Activated naive CD4-positive, alpha-beta T cell treated with anti-CD3 and anti-CD28 coated beads, Interleukin-2, amount 10 ng/mL, durations not matched to agents 7 days and 5 days (primary cell): Measurements from ENCODE around the gene KSR1.

Source experiments
- CTCF ChIA-PET: fragments of 350-600 bp; sonication (Branson Sonifier 250); formaldehyde crosslinking; loops from one replicate; lab custom pipeline; 2021; ENCODE audit warnings: antibody characterized with exemption; lab: Charles Lee
- DNase-seq: peaks from one replicate; pipeline ENCODE4 v3.0.0-alpha.2; 2020
- H3K27ac Mint-ChIP-seq: one replicate; pipeline ENCODE4 v1.8.0; 2021; ENCODE audit warnings: mild to moderate bottlenecking, moderate library complexity, mixed read lengths
- H3K27me3 Mint-ChIP-seq: one replicate; pipeline ENCODE4 v1.8.0; 2021; ENCODE audit warnings: mild to moderate bottlenecking, mixed read lengths
- H3K36me3 Mint-ChIP-seq: one replicate; pipeline ENCODE4 v1.8.0; 2021; ENCODE audit warnings: mixed read lengths
- H3K4me1 Mint-ChIP-seq: one replicate; pipeline ENCODE4 v1.8.0; 2021; ENCODE audit warnings: mixed read lengths
- H3K4me3 Mint-ChIP-seq: one replicate; pipeline ENCODE4 v1.8.0; 2021; ENCODE audit warnings: mild to moderate bottlenecking, moderate library complexity, mixed read lengths
- H3K9me3 Mint-ChIP-seq: one replicate; pipeline ENCODE4 v1.8.0; 2021; ENCODE audit warnings: mixed read lengths

Gene KSR1

DNA sequence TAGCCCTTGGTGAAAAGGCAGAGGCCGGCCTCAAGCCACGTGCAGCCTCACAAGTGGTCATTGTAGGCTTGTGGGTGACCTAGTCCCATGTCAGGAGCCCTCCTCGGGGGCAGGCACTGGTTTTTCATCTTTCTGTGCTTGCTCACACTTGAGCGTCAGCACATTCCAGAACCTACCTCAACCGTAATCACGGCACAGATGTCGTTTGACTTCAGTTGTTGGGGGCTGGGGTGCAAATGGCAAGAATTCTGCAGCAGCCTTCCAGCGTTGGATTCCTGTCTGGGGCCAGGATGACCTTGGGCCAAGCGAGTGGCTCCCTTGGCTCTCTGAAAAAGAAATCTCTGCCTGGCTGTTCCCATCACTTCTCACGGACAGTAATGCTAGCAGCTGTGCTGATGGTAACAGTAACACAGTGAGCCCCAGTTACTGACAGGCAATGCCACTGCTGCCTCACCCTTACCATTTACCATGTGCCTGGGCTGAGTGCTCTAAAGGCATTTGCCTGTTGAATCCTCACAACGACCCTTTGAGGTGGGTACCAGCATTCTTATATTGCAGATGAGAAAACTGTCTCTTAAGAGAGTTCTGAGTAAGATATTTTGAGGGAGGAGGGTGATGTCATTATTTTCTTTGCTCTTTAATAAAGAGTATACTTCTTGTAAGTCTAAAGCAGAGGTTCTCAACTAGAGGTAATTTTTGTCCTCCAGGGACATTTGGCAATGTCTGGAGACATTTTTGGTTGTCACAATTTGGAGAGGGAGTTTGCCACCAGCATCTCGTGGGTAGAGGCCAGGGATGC, 46.5 kb downstream of the KSR1 start:
- H3K27ac Mint-ChIP-seq, result no peak overlapping the region
- peaks cover 14% of the 10 kb centered on the region for H3K9me3 Mint-ChIP-seq
- H3K27me3 Mint-ChIP-seq, result no peaks in the 10 kb centered on the region
- DNase-seq, result no peak
- H3K36me3 Mint-ChIP-seq, result peaks cover 38% of the 10 kb centered on the region
- no peak overlapping the region for H3K4me3 Mint-ChIP-seq
- peaks cover 13% of the 10 kb centered on the region for H3K4me1 Mint-ChIP-seq
- CTCF ChIA-PET, result no interaction called here

DNA sequence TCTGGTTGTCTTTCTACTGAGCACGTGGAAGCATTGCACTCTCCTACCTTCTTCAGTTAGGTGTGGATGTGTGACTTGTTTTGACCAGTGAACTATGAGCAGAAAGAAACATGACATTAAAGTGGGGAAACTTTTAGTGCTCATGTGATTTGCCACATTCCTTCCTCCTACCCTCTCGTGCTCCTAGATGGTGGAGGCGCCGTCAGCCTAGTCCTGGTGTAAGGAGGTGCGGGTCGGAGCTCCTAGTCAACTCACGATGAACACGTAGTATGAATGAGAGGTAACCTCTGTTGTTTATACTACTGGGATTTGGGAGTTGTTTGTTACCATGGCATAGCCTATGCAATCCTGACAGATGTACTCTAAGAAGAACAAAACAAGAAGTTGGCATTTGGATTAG, 47.4 kb downstream of the KSR1 start:
- Mint-ChIP-seq H3K36me3 (peaks cover 35% of the 10 kb centered on the region), H3K27ac (no peak overlapping the region), H3K4me3 (no peak overlapping the region), H3K27me3 (no peaks in the 10 kb centered on the region), H3K9me3 (peaks cover 14% of the 10 kb centered on the region), H3K4me1 (peaks cover 13% of the 10 kb centered on the region)
- no peak for DNase-seq
- CTCF ChIA-PET, result no interaction called here

DNA sequence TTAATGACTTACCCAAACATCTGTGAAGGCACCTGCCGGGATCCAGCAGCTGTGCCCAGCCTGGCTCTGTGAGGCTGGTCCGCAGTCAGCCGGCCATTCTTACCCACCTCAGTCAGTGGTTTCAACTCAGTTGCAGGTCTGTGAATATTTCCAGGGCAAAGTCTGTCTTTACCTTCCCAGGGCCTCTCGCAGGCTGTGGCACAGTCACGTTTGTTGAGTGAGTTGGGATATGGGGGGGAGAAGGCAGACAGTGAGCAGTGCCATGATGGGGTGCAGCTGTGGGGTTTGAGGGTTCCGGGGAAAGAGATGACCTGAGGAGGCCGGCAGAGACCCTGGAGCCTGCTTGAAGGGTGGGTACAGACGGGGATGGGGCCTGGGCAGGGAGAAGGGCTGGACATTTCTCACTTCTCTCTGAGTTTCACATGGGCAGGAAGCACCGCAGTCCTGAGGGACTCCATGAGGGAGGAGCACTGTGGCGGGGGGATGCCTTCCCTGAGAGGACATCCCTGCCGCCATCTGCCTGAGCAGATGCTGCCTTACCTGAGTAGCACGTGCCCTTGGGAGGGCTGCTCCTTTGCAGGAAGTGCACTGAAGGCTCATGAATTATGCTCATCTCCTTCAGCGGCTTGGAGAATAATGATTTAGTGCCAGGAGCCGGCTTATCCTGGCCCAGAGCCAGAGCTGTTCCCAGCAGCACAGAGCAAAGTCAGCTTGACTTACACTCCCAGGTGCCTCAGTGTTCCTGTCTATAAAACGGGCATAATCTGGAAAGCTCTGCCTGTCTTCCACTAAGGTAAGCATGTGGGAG, 48.1 kb downstream of the KSR1 start:
- no peak overlapping the region for H3K27ac Mint-ChIP-seq
- H3K36me3 Mint-ChIP-seq, result peaks cover 30% of the 10 kb centered on the region
- no peak for DNase-seq
- H3K27me3 Mint-ChIP-seq, result no peaks in the 10 kb centered on the region
- CTCF ChIA-PET, result no interaction called here
- H3K4me3 Mint-ChIP-seq, result no peak overlapping the region
- peaks cover 14% of the 10 kb centered on the region for H3K9me3 Mint-ChIP-seq
- peaks cover 13% of the 10 kb centered on the region for H3K4me1 Mint-ChIP-seq

DNA sequence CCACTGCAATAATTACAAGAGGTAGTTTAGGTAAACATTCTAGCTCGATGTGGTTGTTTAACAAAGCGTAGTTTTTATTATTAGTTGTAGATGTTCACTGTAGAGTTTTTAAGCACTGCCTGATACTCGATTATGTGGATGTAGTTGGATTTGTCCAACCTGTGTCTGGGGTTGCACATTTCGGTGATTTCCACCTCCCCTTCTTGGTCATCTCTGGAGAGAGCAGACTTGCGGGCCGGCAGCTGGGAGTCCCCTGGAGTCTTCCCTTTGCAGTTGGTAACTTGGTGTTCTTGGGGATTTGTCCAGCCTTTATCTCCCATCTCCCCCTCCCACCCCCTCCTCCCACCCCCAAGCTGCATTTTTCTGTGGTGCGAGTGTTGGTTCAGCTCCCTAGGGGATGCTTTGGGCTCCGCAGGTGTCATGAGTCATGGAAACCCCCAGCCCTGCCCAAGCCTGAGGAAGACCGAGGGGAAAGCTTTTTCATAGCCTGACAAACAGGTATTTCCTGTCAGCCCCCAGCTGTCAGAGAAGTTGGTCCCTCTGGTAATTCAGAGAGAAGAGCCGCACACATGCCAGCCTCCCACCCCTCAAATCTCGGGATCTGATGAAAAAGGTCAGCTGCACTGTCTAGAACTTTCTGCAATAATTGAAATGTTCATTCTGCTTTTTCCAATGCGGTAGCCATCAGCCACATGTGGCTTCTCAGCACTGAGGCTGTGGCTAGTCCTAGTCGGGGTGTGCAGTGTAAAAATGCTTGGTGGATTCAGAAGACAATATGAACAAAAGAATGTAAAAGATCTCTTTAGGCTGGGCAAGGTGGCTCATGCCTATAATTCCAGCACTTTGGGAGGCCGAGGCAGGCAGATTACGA, 50.3 kb downstream of the KSR1 start:
- DNase-seq, result no peak
- Mint-ChIP-seq H3K9me3 (peaks cover 3% of the 10 kb centered on the region), H3K27me3 (no peaks in the 10 kb centered on the region), H3K4me1 (peaks cover 28% of the 10 kb centered on the region), H3K27ac (peak overlapping the region; percentile 55), H3K4me3 (no peak overlapping the region), H3K36me3 (peaks cover 16% of the 10 kb centered on the region)
- CTCF ChIA-PET, result interaction anchor here (1.3 kb wide), 1 partner anchor 15 kb away, joined by 3 read pairs; no protein-coding TSS in a partner anchor

DNA sequence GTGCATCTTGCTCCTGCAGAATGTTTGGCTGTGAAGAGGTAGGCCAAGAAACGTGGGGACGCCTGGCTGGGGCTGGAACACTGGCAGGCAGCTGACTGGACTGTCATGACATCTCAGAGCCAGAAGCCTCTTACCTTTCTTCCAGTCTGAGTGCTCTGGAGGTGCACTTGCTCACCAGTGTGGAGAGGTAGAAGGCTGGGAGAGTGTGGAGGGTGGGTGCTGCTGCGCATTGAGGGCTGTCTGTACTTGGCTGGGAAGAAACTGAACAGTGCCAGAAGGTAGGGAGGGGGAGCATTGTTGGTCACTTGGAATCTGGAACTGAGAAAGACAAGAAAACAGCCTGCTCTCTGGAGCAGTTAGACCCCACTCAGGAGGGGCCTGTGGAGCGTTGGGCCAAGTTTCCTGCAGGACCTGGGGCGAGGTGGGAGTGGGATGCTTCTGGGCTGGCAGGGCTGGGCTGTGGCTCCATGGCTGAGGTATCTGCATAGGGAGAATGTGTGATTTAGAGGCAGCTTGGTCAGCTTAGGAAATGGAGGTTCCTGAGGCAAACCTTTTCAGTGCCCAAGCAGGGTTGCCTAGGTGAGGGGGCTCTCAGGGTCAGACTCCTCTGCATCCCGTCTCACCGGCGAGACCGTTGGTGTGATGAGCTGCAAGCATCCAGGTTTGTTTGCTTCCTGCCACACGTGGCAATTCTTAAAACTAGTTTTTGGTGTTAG, 55.1 kb downstream of the KSR1 start:
- no peak overlapping the region for H3K27ac Mint-ChIP-seq

DNA sequence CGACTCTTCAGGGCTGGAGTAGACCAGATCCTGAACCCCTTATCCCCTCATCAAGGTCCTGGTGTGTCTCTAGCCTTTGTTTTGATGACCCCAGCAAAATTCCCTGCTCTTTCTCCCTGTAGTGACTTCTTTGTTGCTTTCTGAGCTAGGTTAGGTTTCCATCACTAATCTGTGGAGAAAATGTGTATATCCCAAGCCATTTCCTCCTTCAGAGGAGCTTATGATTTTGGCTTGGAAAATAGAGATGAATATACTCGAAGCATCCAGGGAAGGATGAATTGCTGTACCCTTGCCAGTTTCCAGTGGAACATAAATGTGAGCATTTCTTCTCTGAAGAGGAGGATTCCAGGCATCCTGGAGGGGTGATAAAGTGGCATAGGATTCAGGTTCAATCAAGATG, 55.8 kb downstream of the KSR1 start:
- Mint-ChIP-seq H3K27me3 (no peaks in the 10 kb centered on the region), H3K9me3 (no peaks in the 10 kb centered on the region), H3K27ac (no peak overlapping the region), H3K4me1 (peaks cover 18% of the 10 kb centered on the region), H3K36me3 (peaks cover 3% of the 10 kb centered on the region), H3K4me3 (no peak overlapping the region)
- CTCF ChIA-PET, result interaction anchor here (0.6 to 2.0 kb wide), 2 partner anchors 12 to 139 kb away, joined by 3 to 6 read pairs; no protein-coding TSS in a partner anchor
- no peak for DNase-seq

More for the DNA sequence above, 55.1 kb downstream of the KSR1 start:
- no peak overlapping the region for H3K4me3 Mint-ChIP-seq
- H3K4me1 Mint-ChIP-seq, result peaks cover 24% of the 10 kb centered on the region
- no peaks in the 10 kb centered on the region for H3K27me3 Mint-ChIP-seq
- DNase-seq, result no peak
- CTCF ChIA-PET, result no interaction called here
- H3K9me3 Mint-ChIP-seq, result no peaks in the 10 kb centered on the region
- peaks cover 3% of the 10 kb centered on the region for H3K36me3 Mint-ChIP-seq

DNA sequence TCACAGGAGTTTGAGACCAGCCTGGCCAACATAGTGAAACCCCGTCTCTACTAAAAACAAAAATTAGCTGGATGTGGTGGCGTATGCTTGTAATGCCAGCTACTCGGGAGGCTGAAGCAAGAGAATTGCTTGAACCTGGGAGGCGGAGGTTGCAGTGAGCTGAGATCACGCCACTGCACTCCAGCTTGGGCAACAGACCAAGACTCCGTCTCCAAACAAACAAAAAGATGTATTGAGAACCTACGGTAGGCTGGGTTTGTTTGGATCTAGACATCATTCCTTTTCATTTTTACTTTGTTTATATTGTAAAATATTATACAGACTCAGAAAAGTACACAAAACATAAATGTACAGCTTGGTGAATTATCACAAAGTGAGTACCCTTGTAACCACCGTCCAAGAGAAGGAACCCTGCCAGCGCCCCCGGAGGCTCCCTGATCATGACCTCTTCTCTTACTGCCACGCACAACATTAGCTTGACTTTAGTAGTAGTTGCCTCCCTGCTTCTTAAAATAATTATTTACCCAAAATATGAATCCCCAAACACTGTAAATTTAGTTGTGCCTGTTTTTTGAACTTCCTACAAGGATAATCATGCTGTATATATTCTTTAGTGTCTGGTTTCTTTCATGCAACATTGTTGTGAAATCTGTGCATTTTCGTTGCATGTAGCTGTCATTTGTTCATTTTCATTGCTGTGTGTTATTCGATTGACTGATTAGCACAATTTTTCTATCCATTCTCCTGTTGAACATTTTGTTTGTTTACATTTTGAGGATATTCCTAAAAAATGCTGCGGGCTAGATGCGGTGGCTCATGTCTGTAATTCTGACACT, 56.5 kb downstream of the KSR1 start:
- H3K27ac Mint-ChIP-seq, result no peak overlapping the region
- no peaks in the 10 kb centered on the region for H3K9me3 Mint-ChIP-seq
- no peaks in the 10 kb centered on the region for H3K27me3 Mint-ChIP-seq
- H3K36me3 Mint-ChIP-seq, result peaks cover 3% of the 10 kb centered on the region
- H3K4me3 Mint-ChIP-seq, result no peak overlapping the region
- no peak for DNase-seq
- CTCF ChIA-PET, result interaction anchor here (0.6 to 2.0 kb wide), 2 partner anchors 11 to 138 kb away, joined by 3 to 6 read pairs; no protein-coding TSS in a partner anchor
- H3K4me1 Mint-ChIP-seq, result peaks cover 20% of the 10 kb centered on the region

DNA sequence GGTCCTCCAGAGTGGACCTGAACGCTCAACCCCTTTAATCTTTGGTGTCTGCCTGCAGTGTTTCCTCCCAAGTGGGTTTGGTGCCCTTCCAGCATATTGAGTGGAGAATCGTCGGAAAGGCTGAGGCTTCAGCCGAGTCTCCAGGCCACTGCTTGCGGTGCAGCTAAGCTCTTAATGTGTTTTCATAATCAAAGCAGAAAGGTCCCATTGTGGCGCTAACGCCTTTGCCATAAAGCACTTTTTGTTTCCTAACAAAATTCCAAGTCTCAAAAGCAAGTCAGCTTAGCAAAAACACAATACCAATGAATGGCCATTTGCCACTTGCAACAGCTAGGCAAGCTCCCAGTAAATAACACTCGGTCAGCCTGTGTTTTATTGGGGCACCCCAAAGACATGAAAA, 57.6 kb downstream of the KSR1 start:
- DNase-seq, result no peak
- CTCF ChIA-PET, result interaction anchor here (0.6 to 2.0 kb wide), 2 partner anchors 10 to 86 kb away, joined by 3 to 6 read pairs; no protein-coding TSS in a partner anchor
- H3K36me3 Mint-ChIP-seq, result peaks cover 3% of the 10 kb centered on the region
- H3K4me3 Mint-ChIP-seq, result no peak overlapping the region
- H3K27me3 Mint-ChIP-seq, result no peaks in the 10 kb centered on the region
- H3K4me1 Mint-ChIP-seq, result peaks cover 26% of the 10 kb centered on the region
- H3K9me3 Mint-ChIP-seq, result no peaks in the 10 kb centered on the region
- H3K27ac Mint-ChIP-seq, result no peak overlapping the region

DNA sequence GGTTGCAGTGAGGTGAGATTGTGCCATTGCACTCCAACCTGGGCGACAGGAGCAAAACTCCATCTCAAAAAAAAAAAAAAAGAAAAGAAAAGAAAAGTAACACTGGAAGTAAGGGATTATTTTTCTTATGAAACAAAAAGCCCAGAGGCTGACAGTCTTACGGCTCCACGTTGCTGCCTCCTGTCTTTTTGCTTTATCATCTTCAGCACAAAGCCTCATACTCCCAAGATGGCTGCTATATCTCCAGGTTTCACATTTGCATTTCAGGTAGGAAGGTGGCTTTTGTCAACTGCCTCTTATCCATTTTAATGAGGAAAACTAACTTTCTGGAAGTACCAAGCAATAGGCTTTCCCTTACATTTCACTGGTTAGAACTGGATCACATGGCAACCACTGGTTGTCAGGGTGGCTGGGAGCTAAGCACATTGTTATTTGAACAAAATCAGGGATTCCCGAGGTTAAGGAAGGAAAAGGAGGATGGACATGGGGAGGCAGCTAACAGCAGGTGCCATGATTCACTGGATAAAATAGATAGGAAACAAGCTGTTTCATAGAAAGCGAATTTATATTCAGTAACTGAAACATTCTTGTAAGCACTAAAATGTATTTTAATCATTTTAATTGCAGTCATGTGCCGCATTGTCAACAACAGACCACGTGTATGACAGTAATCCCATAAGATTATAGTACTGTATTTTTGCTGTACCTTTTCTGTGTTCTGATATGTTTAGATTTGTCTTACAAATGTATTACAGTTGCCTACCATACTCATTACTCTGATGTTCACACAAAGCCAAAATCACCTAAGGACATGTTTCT, 58.6 kb downstream of the KSR1 start:
- Mint-ChIP-seq H3K27ac (no peak overlapping the region), H3K4me1 (peaks cover 26% of the 10 kb centered on the region), H3K9me3 (no peaks in the 10 kb centered on the region), H3K36me3 (peaks cover 3% of the 10 kb centered on the region), H3K27me3 (no peaks in the 10 kb centered on the region), H3K4me3 (no peak overlapping the region)
- DNase-seq, result no peak
- CTCF ChIA-PET, result interaction anchor here (0.6 kb wide), 1 partner anchor 85 kb away, joined by 3 read pairs; no protein-coding TSS in a partner anchor

DNA sequence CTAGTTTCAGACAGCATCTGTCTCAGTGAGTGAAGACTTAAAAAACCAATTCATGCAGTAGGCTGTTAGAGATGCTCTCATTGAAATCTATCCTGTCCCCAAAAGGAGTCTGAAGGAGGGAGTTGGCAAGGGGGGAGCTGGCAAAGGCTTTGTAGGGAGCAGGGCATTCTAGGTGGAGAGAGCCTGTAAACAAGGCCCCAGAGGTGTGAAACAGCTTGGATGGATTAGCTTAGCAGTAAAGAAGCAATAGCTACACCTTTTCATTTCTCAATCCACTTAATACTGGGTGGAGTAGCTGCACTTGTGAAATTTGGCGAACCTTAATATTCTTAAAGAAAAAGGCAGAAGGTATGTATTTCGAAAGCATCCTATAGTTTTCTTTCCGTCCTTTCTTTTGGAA, 61.8 kb downstream of the KSR1 start:
- Mint-ChIP-seq H3K4me1 (peaks cover 24% of the 10 kb centered on the region), H3K4me3 (no peak overlapping the region), H3K27ac (no peak overlapping the region), H3K36me3 (no peaks in the 10 kb centered on the region), H3K9me3 (no peaks in the 10 kb centered on the region), H3K27me3 (no peaks in the 10 kb centered on the region)
- no peak for DNase-seq
- CTCF ChIA-PET, result no interaction called here

DNA sequence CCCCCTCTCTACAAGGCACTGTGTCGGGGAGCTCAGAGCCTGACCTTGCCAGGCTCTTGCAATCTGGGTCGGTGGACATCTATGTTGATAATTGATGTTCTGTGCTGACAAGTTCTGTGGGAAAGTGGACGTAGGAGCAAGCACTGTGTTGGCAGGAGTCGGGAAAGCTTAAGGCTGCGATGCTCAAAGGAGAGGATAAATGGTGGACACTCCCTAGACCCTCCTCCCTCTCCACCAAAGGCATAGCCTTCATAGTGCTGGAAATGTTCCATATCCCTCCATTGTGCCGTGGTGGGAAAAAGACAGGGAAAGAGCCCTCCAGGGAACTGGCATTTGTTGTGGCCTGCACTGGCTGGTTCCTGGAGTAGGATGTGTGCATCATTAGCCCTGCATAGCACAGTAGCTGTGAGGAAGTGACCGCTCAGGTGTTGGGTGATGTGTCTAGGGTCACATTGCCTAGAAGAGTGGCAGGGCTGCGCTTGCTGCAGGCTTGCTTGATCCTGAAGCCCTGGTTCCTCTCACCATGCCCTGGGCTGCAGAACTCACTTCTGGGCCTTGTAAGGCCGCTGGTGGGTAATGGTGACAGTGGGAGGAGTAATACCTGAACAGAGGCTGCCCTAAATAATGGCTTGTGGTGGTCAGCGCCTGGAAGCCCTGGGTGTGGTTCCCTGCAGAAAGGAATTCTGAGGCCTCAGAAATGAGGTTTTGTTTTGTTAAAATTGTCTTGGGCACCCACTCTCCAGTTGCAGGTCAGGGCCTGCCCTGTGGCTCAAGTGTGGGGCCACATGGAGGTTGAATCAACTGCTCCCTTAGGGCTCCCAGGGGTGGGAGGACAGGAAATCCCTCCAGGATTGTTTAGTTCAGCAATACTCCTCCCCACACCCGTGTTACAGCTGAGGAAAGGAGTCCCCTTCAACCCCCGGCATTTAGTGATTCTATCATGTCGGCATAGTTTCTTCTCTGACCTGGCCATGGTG, 62.6 kb downstream of the KSR1 start:
- Mint-ChIP-seq H3K27ac (no peak overlapping the region), H3K9me3 (no peaks in the 10 kb centered on the region), H3K27me3 (no peaks in the 10 kb centered on the region), H3K4me3 (no peak overlapping the region), H3K4me1 (peaks cover 26% of the 10 kb centered on the region), H3K36me3 (no peaks in the 10 kb centered on the region)
- CTCF ChIA-PET, result interaction anchor here (0.9 kb wide), 1 partner anchor 28 kb away, joined by 3 read pairs; no protein-coding TSS in a partner anchor
- DNase-seq, result no peak
